H9 (cell line): ENCODE data around the gene C9. TPM values are rescaled to one million over a fixed set of nuclear protein-coding genes. Genes with fewer than 3 reads are reported as not detected.
A peak's percentile ranks its signal among the peaks of the same experiment; 100 is the strongest.

ENCODE experiments used
- DNase-seq: peaks from one replicate; pipeline ENCODE4 v3.0.0-alpha.2; 2017
- H2AFZ ChIP-seq: one replicate; pipeline ENCODE4 v1.6.1; 2013; ENCODE audit warnings: mild to moderate bottlenecking, low read length, control low read depth, moderate library complexity
- H2AK5ac ChIP-seq: 2 replicates; pipeline ENCODE4 v1.6.1; 2013; ENCODE audit warnings: low read length, control low read depth, mixed read lengths; ENCODE audit not compliant: insufficient read length
- H2BK120ac ChIP-seq: one replicate; pipeline ENCODE4 v1.6.1; 2013; ENCODE audit warnings: low read depth, mild to moderate bottlenecking, low read length, control low read depth, inconsistent platforms; ENCODE audit not compliant: poor library complexity, severe bottlenecking
- H2BK12ac ChIP-seq: 2 replicates; pipeline ENCODE4 v1.6.1; 2013; ENCODE audit warnings: low read length, control low read depth, mixed read lengths, low read depth; ENCODE audit not compliant: insufficient read length
- H2BK15ac ChIP-seq: 2 replicates; pipeline ENCODE4 v1.6.1; 2013; ENCODE audit warnings: low read depth, low read length, control low read depth
- H2BK20ac ChIP-seq: one replicate; pipeline ENCODE4 v1.6.1; 2013; ENCODE audit warnings: low read depth, mild to moderate bottlenecking, low read length, control low read depth, inconsistent platforms; ENCODE audit not compliant: poor library complexity, severe bottlenecking
- H2BK5ac ChIP-seq: 2 replicates; pipeline ENCODE4 v1.6.1; 2013; ENCODE audit warnings: low read length, control low read depth, mixed read lengths; ENCODE audit not compliant: insufficient read length
- H3K14ac ChIP-seq: 2 replicates; pipeline ENCODE4 v1.6.1; 2013; ENCODE audit warnings: low read length, control low read depth; ENCODE audit not compliant: insufficient read depth
- H3K18ac ChIP-seq: 2 replicates; pipeline ENCODE4 v1.6.1; 2013; ENCODE audit warnings: low read depth, mild to moderate bottlenecking, mixed read lengths, low read length, control low read depth; ENCODE audit not compliant: insufficient read length
- H3K23ac ChIP-seq: 2 replicates; pipeline ENCODE4 v1.6.1; 2013; ENCODE audit warnings: low read length, control low read depth, mixed read lengths, low read depth; ENCODE audit not compliant: insufficient read length
- H3K23me2 ChIP-seq: 2 replicates; pipeline ENCODE4 v1.6.1; 2013; ENCODE audit warnings: low read depth, mild to moderate bottlenecking, mixed read lengths, low read length, control low read depth; ENCODE audit not compliant: insufficient read length, poor library complexity, severe bottlenecking
- H3K27ac ChIP-seq: 2 replicates; pipeline ENCODE4 v1.5.1; 2013; ENCODE audit warnings: low read length, control low read depth, mixed read lengths, low read depth; ENCODE audit not compliant: insufficient read length
- H3K27me3 ChIP-seq: 2 replicates; pipeline ENCODE4 v1.6.1; 2013; ENCODE audit warnings: low read length, control low read depth, inconsistent platforms; ENCODE audit not compliant: insufficient read depth
- H3K4ac ChIP-seq: 2 replicates; pipeline ENCODE4 v1.6.1; 2013; ENCODE audit warnings: low read depth, mild to moderate bottlenecking, control low read depth, inconsistent platforms, low read length, moderate library complexity
- H3K4me1 ChIP-seq: 2 replicates; pipeline ENCODE4 v1.6.1; 2013; ENCODE audit warnings: low read length, control low read depth, inconsistent platforms; ENCODE audit not compliant: insufficient read depth
- H3K4me2 ChIP-seq: 2 replicates; pipeline ENCODE4 v1.6.1; 2013; ENCODE audit warnings: low read length, control low read depth, mixed read lengths; ENCODE audit not compliant: insufficient read length, insufficient read depth
- H3K56ac ChIP-seq: 2 replicates; pipeline ENCODE4 v1.6.1; 2013; ENCODE audit warnings: low read depth, mild to moderate bottlenecking, mixed read lengths, low read length, control low read depth; ENCODE audit not compliant: insufficient read length
- H3K79me1 ChIP-seq: 2 replicates; pipeline ENCODE4 v1.6.1; 2013; ENCODE audit warnings: low read depth, mild to moderate bottlenecking, moderate library complexity, low read length, control low read depth, inconsistent platforms; ENCODE audit not compliant: insufficient read depth, poor library complexity, severe bottlenecking
- H3K79me2 ChIP-seq: 2 replicates; pipeline ENCODE4 v1.6.1; 2013; ENCODE audit warnings: low read length, control low read depth, inconsistent platforms; ENCODE audit not compliant: insufficient read depth
- H3K9ac ChIP-seq: 2 replicates; pipeline ENCODE4 v1.6.1; 2013; ENCODE audit warnings: low read length, control low read depth, mixed read lengths; ENCODE audit not compliant: insufficient read length; ENCODE audit errors: extremely low read depth
- H3K9me3 ChIP-seq: one replicate; pipeline ENCODE4 v1.6.1; 2013; ENCODE audit warnings: low read depth, low read length, inconsistent platforms; ENCODE audit not compliant: control insufficient read depth
- H3T11ph ChIP-seq: one replicate; pipeline ENCODE4 v1.6.1; 2013; ENCODE audit warnings: mild to moderate bottlenecking, low read length, control low read depth, inconsistent platforms
- H4K20me1 ChIP-seq: one replicate; pipeline ENCODE4 v1.6.1; 2013; ENCODE audit not compliant: control insufficient read depth, insufficient read length, insufficient read depth
- H4K5ac ChIP-seq: 2 replicates; pipeline ENCODE4 v1.6.1; 2013; ENCODE audit warnings: low read depth, mild to moderate bottlenecking, mixed read lengths, low read length, control low read depth; ENCODE audit not compliant: insufficient read length
- H4K8ac ChIP-seq: replicated peaks from 2 replicates; pipeline ENCODE4 v1.6.1; 2013; ENCODE audit warnings: low read length, control low read depth, mixed read lengths, low read depth; ENCODE audit not compliant: insufficient read length
- H4K91ac ChIP-seq: 2 replicates; pipeline ENCODE4 v1.6.1; 2013; ENCODE audit warnings: low read depth, mild to moderate bottlenecking, moderate library complexity, mixed read lengths, low read length, control low read depth; ENCODE audit not compliant: insufficient read length
- H3K27ac Mint-ChIP-seq, 3 experiments: 2 replicates in 2 of 3; 3 replicates in 1 of 3; pipeline ENCODE4 v1.8.0; 2020 to 2021; ENCODE audit warnings: mixed read lengths in 3 of 3, mild to moderate bottlenecking in 1 of 3, moderate library complexity in 1 of 3
- H3K27me3 Mint-ChIP-seq: 2 replicates; pipeline ENCODE4 v1.8.0; 2021; ENCODE audit warnings: low read depth, mild to moderate bottlenecking, moderate library complexity, mixed read lengths
- H3K36me3 Mint-ChIP-seq, 3 experiments: 2 replicates in 2 of 3; 3 replicates in 1 of 3; pipeline ENCODE4 v1.8.0; 2020 to 2021; ENCODE audit warnings: low read depth in 3 of 3, mixed read lengths in 3 of 3; ENCODE audit not compliant: insufficient read depth in 1 of 3
- H3K4me1 Mint-ChIP-seq, 2 experiments: 2 replicates each; pipeline ENCODE4 v1.8.0; 2020; ENCODE audit warnings: mixed read lengths in 2 of 2
- H3K4me3 Mint-ChIP-seq, 2 experiments: 2 replicates in 1 of 2; 3 replicates in 1 of 2; pipeline ENCODE4 v1.8.0; 2020 to 2021; ENCODE audit warnings: mild to moderate bottlenecking in 2 of 2, mixed read lengths in 2 of 2, moderate library complexity in 1 of 2
- H3K9me3 Mint-ChIP-seq, 2 experiments: 2 replicates in 1 of 2; 3 replicates in 1 of 2; pipeline ENCODE4 v1.8.0; 2020; ENCODE audit warnings: mild to moderate bottlenecking in 2 of 2, mixed read lengths in 2 of 2, moderate library complexity in 1 of 2
- CTCF ChIP-seq: fragments of 200-600 bp; sonication (generic); conservative IDR thresholded peaks from 3 replicates; pipeline ENCODE4 v1.8.0; 2021; ENCODE audit warnings: antibody characterized with exemption, mild to moderate bottlenecking
- WGBS: extraction: QIAGEN DNeasy Blood & Tissue Kit; methylation state at CpG from one replicate; pipeline ENCODE4 v1.1.7; 2013; ENCODE audit warnings: missing lambda C conversion rate, low lambda C conversion rate, mixed read lengths; ENCODE audit not compliant: insufficient read length; ENCODE audit errors: extremely low coverage; 5-methylcytosine and 5-hydroxymethylcytosine counted together
- total RNA-seq: library from RNA; stranded (reverse); gene quantifications from 2 replicates; pipeline ENCODE4 v1.2.1, GENCODE V29; 2021

C9 gene
- total RNA-seq, 1 experiment from 2014 or later, result not detected

GRCh38 chr5:39396843-39397242, 32.5 kb upstream of the C9 start:
- H2BK20ac ChIP-seq, result no peak overlapping the region
- no peak overlapping the region for H3K18ac ChIP-seq
- no peaks in the 10 kb centered on the region for H3K27me3 Mint-ChIP-seq
- no peaks in the 10 kb centered on the region for H3K79me1 ChIP-seq
- DNase-seq, result no peak
- no peaks in the 10 kb centered on the region for H4K20me1 ChIP-seq
- H3K56ac ChIP-seq, result no peak overlapping the region
- no peaks in the 10 kb centered on the region for H3K9me3 ChIP-seq
- no peak overlapping the region for H3K4ac ChIP-seq
- no peak overlapping the region for H3K27ac ChIP-seq
- no CpG with 5 or more reads among the region's 3 CpGs for WGBS
- no peak for TF ChIP-seq CTCF
- H3K4me1 ChIP-seq, result no peaks in the 10 kb centered on the region
- H3K9ac ChIP-seq, result no peak overlapping the region
- H3K4me1 Mint-ChIP-seq, result peaks cover 24 to 26% of the 10 kb centered on the region in 2 experiments
- H4K5ac ChIP-seq, result no peak overlapping the region
- H3K4me2 ChIP-seq, result no peak overlapping the region
- no peak overlapping the region for H3K4me3 Mint-ChIP-seq
- no peak overlapping the region for H4K8ac ChIP-seq
- H2BK15ac ChIP-seq, result no peak overlapping the region
- no peaks in the 10 kb centered on the region for H3K9me3 Mint-ChIP-seq
- H2BK5ac ChIP-seq, result no peak overlapping the region
- H3K27me3 ChIP-seq, result no peaks in the 10 kb centered on the region
- H3K79me2 ChIP-seq, result no peaks in the 10 kb centered on the region
- no peaks in the 10 kb centered on the region for H3K36me3 Mint-ChIP-seq
- H2BK12ac ChIP-seq, result no peak overlapping the region
- no peak overlapping the region for H3T11ph ChIP-seq
- no peak overlapping the region for H2AK5ac ChIP-seq
- H3K23me2 ChIP-seq, result peaks cover 3% of the 10 kb centered on the region
- no peak overlapping the region for H3K23ac ChIP-seq
- no peak overlapping the region for H4K91ac ChIP-seq
- H3K27ac Mint-ChIP-seq, result peak overlapping the region in 1 of 3 experiments; percentile 46; a peak in 2 of 7 replicates
- no peak overlapping the region for H2AFZ ChIP-seq
- no peak overlapping the region for H2BK120ac ChIP-seq
- H3K14ac ChIP-seq, result peak overlapping the region; percentile 65; the same call in 1 of the 2 replicates
